ENCODE data around the gene WRAP73.

The WRAP73 gene

DNA sequence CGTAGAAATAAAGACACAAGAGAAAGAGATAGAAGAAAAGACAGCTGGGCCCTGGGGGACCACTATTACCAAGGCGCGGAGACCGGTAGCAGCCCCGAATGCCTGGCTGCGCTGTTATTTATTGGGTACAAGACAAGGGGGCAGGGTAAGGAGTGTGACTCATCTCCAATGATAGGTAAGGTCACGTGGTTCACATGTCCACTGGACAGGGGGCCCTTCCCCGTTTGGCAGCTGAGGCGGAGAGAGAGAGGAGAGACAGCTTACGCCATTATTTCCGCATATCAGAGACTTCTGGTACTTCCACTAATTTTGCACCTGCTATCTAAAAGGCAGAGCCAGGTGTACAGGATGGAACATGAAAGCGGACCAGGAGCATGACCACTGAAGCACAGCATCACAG lies 29.2 kb downstream of the WRAP73 start:
- H3K27ac ChIP-seq (ENCODE audit: low read length), result no peak overlapping the region
- H3K36me3 ChIP-seq (ENCODE audit: control insufficient read depth, low read depth, low read length), result no peaks in the 10 kb centered on the region
- H3K4me3 ChIP-seq (ENCODE audit: low read length), result no peak overlapping the region
- H3K27me3 ChIP-seq (ENCODE audit: control insufficient read depth, insufficient read depth, low read length), result peaks cover 26% of the 10 kb centered on the region
- H3K9ac ChIP-seq (ENCODE audit: low read length), result no peak overlapping the region
- H3K9me3 ChIP-seq (ENCODE audit: control insufficient read depth, low read depth, low read length), result no peaks in the 10 kb centered on the region
- H3K4me1 ChIP-seq (ENCODE audit: control insufficient read depth, low read depth, low read length), result no peaks in the 10 kb centered on the region

DNA sequence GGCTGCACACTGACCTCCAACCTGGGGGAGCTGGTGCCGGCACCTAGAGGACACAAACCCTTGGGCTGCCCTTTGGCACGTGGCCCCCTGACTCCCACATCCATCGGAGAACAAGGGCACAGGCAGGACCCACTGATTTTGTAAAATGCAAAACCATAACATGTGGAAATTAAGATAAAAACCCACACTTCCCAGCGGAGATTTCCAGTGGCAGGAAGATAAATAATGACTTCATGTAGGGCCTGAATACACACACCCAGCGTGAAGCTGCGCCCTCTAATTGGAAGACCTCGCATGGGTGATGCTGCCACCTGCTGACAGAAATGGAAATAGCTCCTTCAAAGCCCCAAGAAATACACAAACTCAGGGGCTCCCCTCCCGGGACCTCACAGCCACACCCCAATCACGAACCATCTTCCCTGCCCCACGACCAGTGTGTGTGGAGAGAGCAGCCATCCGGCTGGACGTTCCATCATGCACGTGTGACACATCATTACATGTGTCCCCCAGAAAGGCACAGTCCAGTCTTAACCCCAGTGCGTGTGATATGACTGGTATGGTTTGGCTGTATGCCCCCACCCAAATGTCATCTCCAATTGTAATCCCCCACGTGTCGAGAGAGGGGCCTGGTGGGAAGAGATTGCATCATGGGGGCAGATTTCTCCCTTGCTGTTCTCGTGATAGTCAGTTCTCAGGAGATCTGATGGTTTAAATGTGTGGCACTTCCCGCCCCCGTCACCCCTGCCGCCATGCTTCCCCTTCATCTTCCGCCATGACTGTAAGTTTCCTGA lies 30.8 kb downstream of the WRAP73 start:
- Histone ChIP-seq H3K9ac (ENCODE audit: low read length) (no peak overlapping the region), H3K27ac (ENCODE audit: low read length) (no peak overlapping the region), H3K9me3 (ENCODE audit: control insufficient read depth, low read depth, low read length) (no peaks in the 10 kb centered on the region), H3K4me3 (ENCODE audit: low read length) (no peak overlapping the region), H3K27me3 (ENCODE audit: control insufficient read depth, insufficient read depth, low read length) (peaks cover 26% of the 10 kb centered on the region), H3K36me3 (ENCODE audit: control insufficient read depth, low read depth, low read length) (no peaks in the 10 kb centered on the region), H3K4me1 (ENCODE audit: control insufficient read depth, low read depth, low read length) (peaks cover 7% of the 10 kb centered on the region)

DNA sequence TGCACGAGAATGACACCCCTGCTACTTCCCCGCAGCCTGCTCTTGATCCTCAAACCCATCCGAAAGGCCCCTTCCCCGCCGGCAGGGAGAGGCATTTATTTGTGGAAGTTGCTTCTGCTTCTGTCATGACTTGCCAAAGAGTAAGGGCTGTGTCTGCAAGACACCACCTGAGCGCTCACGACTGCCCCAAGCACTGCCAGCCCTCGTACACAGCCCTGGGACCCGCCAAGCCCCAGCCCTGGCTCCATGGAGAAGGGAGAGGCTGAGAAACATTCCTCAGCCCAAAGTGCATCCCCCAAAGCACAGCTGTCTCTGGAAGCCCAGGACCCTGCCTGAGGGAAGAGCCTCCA lies 31.4 kb downstream of the WRAP73 start:
- no peak overlapping the region for H3K4me3 ChIP-seq (ENCODE audit: low read length)
- H3K27me3 ChIP-seq (ENCODE audit: control insufficient read depth, insufficient read depth, low read length), result peaks cover 21% of the 10 kb centered on the region
- no peaks in the 10 kb centered on the region for H3K36me3 ChIP-seq (ENCODE audit: control insufficient read depth, low read depth, low read length)
- no peaks in the 10 kb centered on the region for H3K9me3 ChIP-seq (ENCODE audit: control insufficient read depth, low read depth, low read length)
- H3K27ac ChIP-seq (ENCODE audit: low read length), result no peak overlapping the region
- peaks cover 12% of the 10 kb centered on the region for H3K4me1 ChIP-seq (ENCODE audit: control insufficient read depth, low read depth, low read length)
- no peak overlapping the region for H3K9ac ChIP-seq (ENCODE audit: low read length)

DNA sequence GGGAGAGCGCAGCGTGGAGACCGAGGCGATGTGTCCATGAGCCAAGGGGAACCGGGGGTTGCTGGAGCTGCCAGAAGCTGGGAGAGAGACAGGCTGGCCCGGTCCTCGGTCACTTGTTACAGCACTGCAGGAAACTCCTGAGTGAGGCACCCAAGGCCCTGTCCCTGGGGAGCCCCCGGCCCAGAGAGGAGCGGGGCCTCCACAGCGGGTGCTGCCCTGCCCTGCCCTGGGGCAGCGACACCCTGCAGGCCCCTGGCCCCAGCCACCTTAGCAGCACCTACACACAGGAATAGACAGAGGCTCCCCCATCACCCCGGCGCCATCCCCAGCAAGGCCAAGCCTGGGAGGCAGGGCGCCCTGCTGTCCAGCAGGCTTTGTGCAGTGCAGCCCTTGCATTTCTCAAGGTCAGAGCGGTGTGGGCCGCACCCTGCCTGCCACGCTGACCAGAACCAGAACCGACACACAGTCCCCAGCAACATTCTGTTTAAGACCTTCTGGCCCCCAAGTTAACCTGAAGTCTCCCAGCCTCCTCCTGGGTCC lies 32.0 kb downstream of the WRAP73 start:
- Histone ChIP-seq H3K4me1 (ENCODE audit: control insufficient read depth, low read depth, low read length) (peaks cover 17% of the 10 kb centered on the region), H3K9ac (ENCODE audit: low read length) (no peak overlapping the region), H3K9me3 (ENCODE audit: control insufficient read depth, low read depth, low read length) (no peaks in the 10 kb centered on the region), H3K27me3 (ENCODE audit: control insufficient read depth, insufficient read depth, low read length) (peaks cover 19% of the 10 kb centered on the region), H3K36me3 (ENCODE audit: control insufficient read depth, low read depth, low read length) (no peaks in the 10 kb centered on the region), H3K4me3 (ENCODE audit: low read length) (no peak overlapping the region), H3K27ac (ENCODE audit: low read length) (no peak overlapping the region)

DNA sequence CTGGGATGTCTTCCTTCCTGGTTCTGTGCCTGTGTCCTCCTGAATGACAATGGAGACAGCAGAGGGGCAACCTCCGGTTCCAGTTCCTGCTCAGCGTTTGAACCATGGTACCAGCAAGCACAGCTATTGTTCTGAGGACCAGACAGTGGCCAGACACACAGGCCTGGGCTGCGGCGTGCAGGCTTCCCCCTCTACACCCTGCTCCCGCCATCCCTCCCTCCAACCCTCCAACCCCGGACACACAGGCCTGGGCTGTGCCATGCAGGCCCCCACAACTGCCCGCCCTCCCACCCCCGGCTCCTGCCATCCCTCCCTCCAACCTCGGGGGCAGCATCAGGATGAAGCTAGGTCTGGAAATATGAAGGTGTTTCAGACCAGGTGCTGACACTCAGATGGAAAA lies 33.0 kb downstream of the WRAP73 start:
- Histone ChIP-seq H3K4me1 (ENCODE audit: control insufficient read depth, low read depth, low read length) (peaks cover 17% of the 10 kb centered on the region), H3K9ac (ENCODE audit: low read length) (no peak overlapping the region), H3K27ac (ENCODE audit: low read length) (no peak overlapping the region), H3K4me3 (ENCODE audit: low read length) (no peak overlapping the region), H3K9me3 (ENCODE audit: control insufficient read depth, low read depth, low read length) (no peaks in the 10 kb centered on the region), H3K36me3 (ENCODE audit: control insufficient read depth, low read depth, low read length) (no peaks in the 10 kb centered on the region), H3K27me3 (ENCODE audit: control insufficient read depth, insufficient read depth, low read length) (peaks cover 29% of the 10 kb centered on the region)

DNA sequence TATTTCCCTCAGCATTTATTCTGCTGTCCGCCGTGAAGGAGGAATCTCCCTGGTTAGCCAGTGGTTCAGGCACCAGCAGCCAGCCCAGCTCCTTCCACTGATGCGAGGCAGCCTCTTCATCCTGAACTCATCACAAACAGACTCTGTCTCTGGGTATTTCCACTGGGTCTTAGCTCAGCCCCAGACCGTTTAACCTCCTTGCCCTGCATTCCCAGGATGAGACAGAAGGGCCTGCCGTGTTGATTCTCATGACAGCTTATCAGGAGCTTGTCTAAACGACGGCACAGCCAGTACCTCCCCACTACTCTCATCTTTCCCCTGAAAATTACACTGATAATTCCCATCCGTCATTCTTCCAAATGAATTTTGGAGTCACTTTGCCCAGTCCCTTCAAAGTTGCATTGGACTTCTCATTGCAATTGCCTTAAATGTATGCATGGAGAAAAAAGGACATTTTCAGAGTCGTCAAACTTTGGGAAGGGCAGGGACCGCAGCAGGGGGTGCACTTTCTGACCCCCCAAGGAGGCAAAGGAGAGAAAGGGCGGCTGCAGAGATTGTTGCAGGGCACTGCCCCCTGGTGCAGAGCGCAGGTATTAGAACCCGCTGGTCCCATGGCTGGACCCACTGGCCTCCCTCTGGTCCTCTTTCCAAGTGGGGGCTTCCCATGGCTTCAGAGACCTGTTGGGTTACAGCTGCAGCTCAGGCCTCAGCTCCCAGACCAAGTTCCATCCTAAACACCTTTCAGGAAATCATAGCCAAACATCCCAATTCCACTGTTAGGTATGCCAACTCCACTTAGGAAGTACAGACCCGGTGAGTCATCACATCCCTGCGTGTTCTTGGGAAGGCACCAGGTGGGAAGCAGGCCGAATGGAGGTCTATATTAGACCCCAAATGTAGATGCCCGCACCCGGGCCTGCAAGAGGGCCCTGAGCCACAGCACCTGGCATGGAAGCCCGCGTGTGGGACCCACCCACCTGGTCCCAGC lies 34.9 kb downstream of the WRAP73 start:
- Histone ChIP-seq H3K4me1 (ENCODE audit: control insufficient read depth, low read depth, low read length) (peaks cover 17% of the 10 kb centered on the region), H3K4me3 (ENCODE audit: low read length) (no peak overlapping the region), H3K27me3 (ENCODE audit: control insufficient read depth, insufficient read depth, low read length) (peaks cover 30% of the 10 kb centered on the region), H3K36me3 (ENCODE audit: control insufficient read depth, low read depth, low read length) (no peaks in the 10 kb centered on the region), H3K9ac (ENCODE audit: low read length) (no peak overlapping the region), H3K27ac (ENCODE audit: low read length) (no peak overlapping the region), H3K9me3 (ENCODE audit: control insufficient read depth, low read depth, low read length) (no peaks in the 10 kb centered on the region)

DNA sequence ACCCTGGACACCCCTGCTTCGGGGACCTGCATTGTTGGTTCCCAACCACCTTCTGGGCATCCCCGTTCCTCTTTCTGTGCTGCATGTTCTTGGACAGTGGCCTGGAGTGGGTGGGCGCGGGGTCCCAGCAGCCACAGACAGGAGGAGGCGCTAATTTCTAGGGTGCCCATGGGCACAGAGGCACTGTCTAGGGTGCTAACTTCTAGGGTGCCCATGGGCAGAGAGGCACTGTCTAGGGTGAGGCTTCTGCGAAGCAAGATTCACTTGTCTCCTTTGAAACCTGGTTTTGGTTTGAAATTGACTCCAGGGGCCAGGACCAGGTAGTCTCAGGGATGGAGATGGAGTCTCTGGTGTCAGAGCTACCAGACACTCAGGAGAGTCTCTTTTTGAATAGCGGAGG lies 37.8 kb downstream of the WRAP73 start:
- Histone ChIP-seq H3K27ac (ENCODE audit: low read length) (no peak overlapping the region), H3K36me3 (ENCODE audit: control insufficient read depth, low read depth, low read length) (no peaks in the 10 kb centered on the region), H3K9ac (ENCODE audit: low read length) (no peak overlapping the region), H3K27me3 (ENCODE audit: control insufficient read depth, insufficient read depth, low read length) (peaks cover 25% of the 10 kb centered on the region), H3K9me3 (ENCODE audit: control insufficient read depth, low read depth, low read length) (no peaks in the 10 kb centered on the region), H3K4me1 (ENCODE audit: control insufficient read depth, low read depth, low read length) (peaks cover 17% of the 10 kb centered on the region), H3K4me3 (ENCODE audit: low read length) (peak overlapping the region; percentile 38)

DNA sequence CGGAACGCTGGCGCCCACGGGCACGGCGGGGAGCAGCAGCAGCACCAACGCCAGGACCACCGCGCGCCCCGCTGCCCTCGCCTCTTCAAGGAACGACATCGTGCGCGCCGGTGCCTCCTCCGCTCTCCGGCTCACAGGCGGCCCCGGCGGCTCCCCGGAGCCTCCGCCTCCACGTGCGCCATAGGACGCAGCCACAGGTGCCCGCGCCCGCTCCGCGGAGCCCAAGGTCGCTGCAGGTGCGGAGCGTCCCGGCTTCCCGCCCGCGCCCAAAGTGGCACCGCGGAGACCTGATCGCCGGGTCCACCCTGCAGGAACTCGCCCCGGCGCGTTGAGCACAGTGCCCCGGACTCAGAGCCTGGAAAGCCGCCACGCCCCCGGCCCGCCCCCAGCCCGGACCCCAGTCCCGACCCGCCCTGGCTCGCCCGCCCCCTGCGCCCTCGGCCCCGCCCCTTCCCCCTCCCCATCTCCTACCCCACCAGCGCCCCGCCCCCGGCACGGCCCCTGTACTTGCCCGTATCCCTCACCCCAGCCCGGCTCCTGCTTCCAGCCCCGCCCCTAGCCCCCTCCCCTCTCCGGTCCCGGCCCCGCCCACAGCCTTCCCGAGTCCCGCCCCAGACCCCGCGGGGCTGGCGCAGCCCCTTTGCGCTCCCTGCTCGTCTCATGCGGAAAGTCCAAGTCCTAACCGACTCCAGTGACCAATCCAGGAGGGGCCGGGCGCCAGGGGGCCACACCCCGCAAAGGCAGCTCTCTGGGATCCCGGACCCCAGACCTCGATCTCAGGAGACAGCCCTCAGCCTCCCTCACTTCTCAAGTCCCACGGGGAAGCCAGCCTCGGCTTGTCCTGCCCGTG lies 38.5 kb downstream of the WRAP73 start, which contains the start of gene MEGF6:
Gene MEGF6, minus strand, starts transcription at position 339 of the 850 bp plus-strand sequence. Its CDS starts 240 bp downstream, at position 99.
- H3K9ac ChIP-seq (ENCODE audit: low read length), result peak within 1 kb of the TSS; percentile 63
- H3K4me1 ChIP-seq (ENCODE audit: control insufficient read depth, low read depth, low read length), result peaks cover 17% of the 10 kb centered on the region
- H3K36me3 ChIP-seq (ENCODE audit: control insufficient read depth, low read depth, low read length), result no peaks in the 10 kb centered on the region
- H3K27me3 ChIP-seq (ENCODE audit: control insufficient read depth, insufficient read depth, low read length), result peaks cover 25% of the 10 kb centered on the region
- H3K9me3 ChIP-seq (ENCODE audit: control insufficient read depth, low read depth, low read length), result no peaks in the 10 kb centered on the region
- H3K4me3 ChIP-seq (ENCODE audit: low read length), result peak within 1 kb of the TSS; percentile 62
- no peak within 1 kb of the TSS for H3K27ac ChIP-seq (ENCODE audit: low read length)

DNA sequence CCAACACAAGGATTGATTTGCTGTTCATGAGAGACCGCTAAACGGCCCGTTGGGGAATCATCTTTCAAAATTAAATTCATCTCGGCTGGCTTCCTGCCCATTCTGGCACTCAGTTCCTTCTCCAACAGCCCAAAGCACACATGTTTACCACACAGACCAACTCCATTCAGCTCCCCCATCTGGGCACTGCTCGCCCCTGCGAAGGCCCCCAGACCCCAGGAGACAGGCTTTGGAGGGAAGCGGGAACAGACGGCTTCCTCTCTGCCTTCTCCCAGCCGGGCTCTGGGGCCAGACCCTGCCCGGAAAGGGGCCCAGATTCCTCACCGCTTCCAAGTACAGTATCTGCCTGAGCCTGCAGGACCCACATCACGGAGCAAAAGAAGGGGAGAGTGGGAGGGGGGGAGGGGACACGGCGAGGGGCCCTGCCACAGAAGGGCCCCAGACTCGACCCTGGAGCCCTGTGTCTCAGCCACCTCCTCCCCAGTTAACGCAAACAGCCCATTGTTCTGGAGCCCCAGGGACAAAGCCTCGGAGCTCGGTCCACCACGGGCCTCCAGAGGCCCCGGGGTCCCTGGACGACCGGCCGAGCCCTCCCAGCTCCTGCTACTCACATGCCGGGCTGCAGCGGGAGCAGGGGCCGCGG lies 39.3 kb downstream of the WRAP73 start:
- H3K9ac ChIP-seq (ENCODE audit: low read length), result peak overlapping the region; percentile 63
- H3K27me3 ChIP-seq (ENCODE audit: control insufficient read depth, insufficient read depth, low read length), result peaks cover 25% of the 10 kb centered on the region
- no peaks in the 10 kb centered on the region for H3K9me3 ChIP-seq (ENCODE audit: control insufficient read depth, low read depth, low read length)
- H3K4me3 ChIP-seq (ENCODE audit: low read length), result peak overlapping the region; percentile 62
- no peak overlapping the region for H3K27ac ChIP-seq (ENCODE audit: low read length)
- H3K4me1 ChIP-seq (ENCODE audit: control insufficient read depth, low read depth, low read length), result peaks cover 17% of the 10 kb centered on the region
- no peaks in the 10 kb centered on the region for H3K36me3 ChIP-seq (ENCODE audit: control insufficient read depth, low read depth, low read length)

DNA sequence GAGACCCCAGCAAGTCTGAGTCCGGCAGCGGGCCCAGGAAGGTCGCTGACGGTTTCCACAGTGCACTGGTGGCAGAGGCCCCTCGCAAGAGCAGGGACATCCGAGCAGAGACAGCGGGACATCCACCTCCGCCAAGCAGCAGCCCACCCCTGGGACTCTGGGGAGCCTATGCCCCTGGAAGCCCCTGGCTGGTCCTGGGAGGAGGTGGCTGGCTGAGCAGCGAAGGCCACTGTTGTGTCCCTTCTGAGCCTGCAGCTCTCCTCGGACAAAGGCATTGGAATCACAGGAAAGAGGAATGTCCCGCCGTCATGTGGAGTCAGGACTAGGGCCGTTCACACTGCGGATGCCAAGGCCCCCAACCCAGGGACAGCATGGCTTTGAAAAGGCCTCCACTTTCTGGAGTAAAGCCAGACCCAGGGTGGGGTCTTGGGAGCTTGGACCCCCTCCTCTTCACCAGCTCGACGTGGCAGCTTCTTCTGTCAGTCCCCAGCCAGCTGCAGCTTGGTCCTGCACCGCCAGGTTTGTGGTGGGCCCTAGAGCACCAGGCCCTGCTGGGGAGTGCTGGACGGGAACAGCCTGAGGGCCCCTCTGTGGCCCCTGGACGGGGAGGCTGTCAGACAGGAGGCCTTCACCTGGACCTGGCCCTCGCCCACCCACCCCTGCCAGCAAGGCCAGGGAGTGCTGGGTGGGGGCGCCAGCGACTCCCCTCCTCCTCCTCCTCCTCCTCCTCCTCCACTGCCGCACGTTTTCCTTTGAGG lies 40.0 kb downstream of the WRAP73 start:
- Histone ChIP-seq H3K4me3 (ENCODE audit: low read length) (peak overlapping the region; percentile 62), H3K36me3 (ENCODE audit: control insufficient read depth, low read depth, low read length) (no peaks in the 10 kb centered on the region)

More for the DNA sequence above, 40.0 kb downstream of the WRAP73 start:
- peaks cover 17% of the 10 kb centered on the region for H3K4me1 ChIP-seq (ENCODE audit: control insufficient read depth, low read depth, low read length)
- no peaks in the 10 kb centered on the region for H3K9me3 ChIP-seq (ENCODE audit: control insufficient read depth, low read depth, low read length)
- H3K27ac ChIP-seq (ENCODE audit: low read length), result no peak overlapping the region
- H3K27me3 ChIP-seq (ENCODE audit: control insufficient read depth, insufficient read depth, low read length), result peaks cover 25% of the 10 kb centered on the region
- peak overlapping the region; percentile 63 for H3K9ac ChIP-seq (ENCODE audit: low read length)
